ENCODE data around the gene DPEP2NB.

DPEP2NB gene

GRCh38 chr16:67992661-67993206, 23.0 kb downstream of the DPEP2NB start:
- no peak overlapping the region for H3K27ac ChIP-seq (ENCODE audit: extremely low read depth, low read depth, low read length)
- ChIA-PET CTCF (interaction anchor here (0.6 to 1.5 kb wide), 10 partner anchors 9 to 699 kb away, joined by 3 to 12 read pairs (median 4); partner anchors contain the start of gene DPEP3), POLR2A (no interaction called here)

GRCh38 chr16:67990018-67990386, 25.7 kb downstream of the DPEP2NB start:
- POLR2A ChIA-PET: no interaction called here
- Histone ChIP-seq H3K4me3 (ENCODE audit: low read depth, low read length) (no peak overlapping the region), H3K9me3 (ENCODE audit: control insufficient read depth, insufficient read depth, low read depth, low read length) (no peaks in the 10 kb centered on the region), H3K4me1 (ENCODE audit: control insufficient read depth, insufficient read depth, low read length) (no peaks in the 10 kb centered on the region), H3K36me3 (ENCODE audit: control insufficient read depth in 2 of 2, insufficient read depth in 1 of 2, low read length in 2 of 2) (no peaks in the 10 kb centered on the region), H3K27ac (ENCODE audit: extremely low read depth, low read depth, low read length) (no peak overlapping the region)
- CTCF ChIA-PET: interaction anchor here (1.2 kb wide), 1 partner anchor 51 kb away, joined by 6 read pairs; no protein-coding TSS in a partner anchor
- TF ChIP-seq ZNF473 (tag by site-specific recombination; IDR thresholded peaks at IDR 0.05): no peak
- no peak for TF ChIP-seq ZNF423 (tag by site-specific recombination; IDR thresholded peaks at IDR 0.05)
- TF ChIP-seq, protein P1, sequence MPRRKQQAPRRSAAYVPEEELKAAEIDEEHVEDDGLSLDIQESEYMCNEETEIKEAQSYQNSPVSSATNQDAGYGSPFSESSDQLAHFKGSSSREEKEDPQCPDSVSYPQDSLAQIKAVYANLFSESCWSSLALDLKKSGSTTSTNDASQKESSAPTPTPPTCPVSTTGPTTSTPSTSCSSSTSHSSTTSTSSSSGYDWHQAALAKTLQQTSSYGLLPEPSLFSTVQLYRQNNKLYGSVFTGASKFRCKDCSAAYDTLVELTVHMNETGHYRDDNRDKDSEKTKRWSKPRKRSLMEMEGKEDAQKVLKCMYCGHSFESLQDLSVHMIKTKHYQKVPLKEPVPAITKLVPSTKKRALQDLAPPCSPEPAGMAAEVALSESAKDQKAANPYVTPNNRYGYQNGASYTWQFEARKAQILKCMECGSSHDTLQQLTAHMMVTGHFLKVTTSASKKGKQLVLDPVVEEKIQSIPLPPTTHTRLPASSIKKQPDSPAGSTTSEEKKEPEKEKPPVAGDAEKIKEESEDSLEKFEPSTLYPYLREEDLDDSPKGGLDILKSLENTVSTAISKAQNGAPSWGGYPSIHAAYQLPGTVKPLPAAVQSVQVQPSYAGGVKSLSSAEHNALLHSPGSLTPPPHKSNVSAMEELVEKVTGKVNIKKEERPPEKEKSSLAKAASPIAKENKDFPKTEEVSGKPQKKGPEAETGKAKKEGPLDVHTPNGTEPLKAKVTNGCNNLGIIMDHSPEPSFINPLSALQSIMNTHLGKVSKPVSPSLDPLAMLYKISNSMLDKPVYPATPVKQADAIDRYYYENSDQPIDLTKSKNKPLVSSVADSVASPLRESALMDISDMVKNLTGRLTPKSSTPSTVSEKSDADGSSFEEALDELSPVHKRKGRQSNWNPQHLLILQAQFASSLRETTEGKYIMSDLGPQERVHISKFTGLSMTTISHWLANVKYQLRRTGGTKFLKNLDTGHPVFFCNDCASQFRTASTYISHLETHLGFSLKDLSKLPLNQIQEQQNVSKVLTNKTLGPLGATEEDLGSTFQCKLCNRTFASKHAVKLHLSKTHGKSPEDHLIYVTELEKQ (tag by site-specific recombination; IDR thresholded peaks at IDR 0.05; ENCODE audit: borderline replicate concordance): no peak
- TF ChIP-seq, protein P2, sequence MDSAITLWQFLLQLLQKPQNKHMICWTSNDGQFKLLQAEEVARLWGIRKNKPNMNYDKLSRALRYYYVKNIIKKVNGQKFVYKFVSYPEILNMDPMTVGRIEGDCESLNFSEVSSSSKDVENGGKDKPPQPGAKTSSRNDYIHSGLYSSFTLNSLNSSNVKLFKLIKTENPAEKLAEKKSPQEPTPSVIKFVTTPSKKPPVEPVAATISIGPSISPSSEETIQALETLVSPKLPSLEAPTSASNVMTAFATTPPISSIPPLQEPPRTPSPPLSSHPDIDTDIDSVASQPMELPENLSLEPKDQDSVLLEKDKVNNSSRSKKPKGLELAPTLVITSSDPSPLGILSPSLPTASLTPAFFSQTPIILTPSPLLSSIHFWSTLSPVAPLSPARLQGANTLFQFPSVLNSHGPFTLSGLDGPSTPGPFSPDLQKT (IDR thresholded peaks at IDR 0.05; ENCODE audit: borderline replicate concordance, low read depth, low read length): no peak
- TF ChIP-seq ZNF114 (tag by site-specific recombination; IDR thresholded peaks at IDR 0.05): no peak
- TF ChIP-seq, protein P3, sequence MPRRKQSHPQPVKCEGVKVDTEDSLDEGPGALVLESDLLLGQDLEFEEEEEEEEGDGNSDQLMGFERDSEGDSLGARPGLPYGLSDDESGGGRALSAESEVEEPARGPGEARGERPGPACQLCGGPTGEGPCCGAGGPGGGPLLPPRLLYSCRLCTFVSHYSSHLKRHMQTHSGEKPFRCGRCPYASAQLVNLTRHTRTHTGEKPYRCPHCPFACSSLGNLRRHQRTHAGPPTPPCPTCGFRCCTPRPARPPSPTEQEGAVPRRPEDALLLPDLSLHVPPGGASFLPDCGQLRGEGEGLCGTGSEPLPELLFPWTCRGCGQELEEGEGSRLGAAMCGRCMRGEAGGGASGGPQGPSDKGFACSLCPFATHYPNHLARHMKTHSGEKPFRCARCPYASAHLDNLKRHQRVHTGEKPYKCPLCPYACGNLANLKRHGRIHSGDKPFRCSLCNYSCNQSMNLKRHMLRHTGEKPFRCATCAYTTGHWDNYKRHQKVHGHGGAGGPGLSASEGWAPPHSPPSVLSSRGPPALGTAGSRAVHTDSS (tag by site-specific recombination; IDR thresholded peaks at IDR 0.05): no peak
- no peak for TF ChIP-seq ZNF777 (tag by site-specific recombination; IDR thresholded peaks at IDR 0.05; ENCODE audit: borderline replicate concordance)
- no peak for TF ChIP-seq ZNF639 (tag by site-specific recombination; IDR thresholded peaks at IDR 0.05)
- TF ChIP-seq ZBTB7A (tag by site-specific recombination; IDR thresholded peaks at IDR 0.05; ENCODE audit: low read depth): no peak

More at GRCh38 chr16:67992661-67993206, 23.0 kb downstream of the DPEP2NB start:
- no peaks in the 10 kb centered on the region for H3K4me1 ChIP-seq (ENCODE audit: control insufficient read depth, insufficient read depth, low read length)
- no peak overlapping the region for H3K4me3 ChIP-seq (ENCODE audit: low read depth, low read length)
- TF ChIP-seq ZNF514 (tag by site-specific recombination; IDR thresholded peaks at IDR 0.05) (no peak), ZIC2 (tag by site-specific recombination; IDR thresholded peaks at IDR 0.05) (no peak), ZNF274 (IDR thresholded peaks at IDR 0.05; ENCODE audit: low read length) (no peak), ZNF274 (tag by site-specific recombination; IDR thresholded peaks at IDR 0.05; ENCODE audit: borderline replicate concordance) (no peak), ZNF777 (tag by site-specific recombination; IDR thresholded peaks at IDR 0.05; ENCODE audit: borderline replicate concordance) (0 out of 2 replicates have a peak, but pooled peaks have one; percentile 43)
- H3K9me3 ChIP-seq (ENCODE audit: control insufficient read depth, insufficient read depth, low read depth, low read length): no peaks in the 10 kb centered on the region
- no peaks in the 10 kb centered on the region for H3K36me3 ChIP-seq (ENCODE audit: control insufficient read depth in 2 of 2, insufficient read depth in 1 of 2, low read length in 2 of 2)

All from HEK293 (cell line).